AML-193 (cell line): ENCODE results near the gene EIPR1.
"Not testable (repeated sequence)": the region's sequence is repeated elsewhere in the genome, so short reads cannot be mapped to it uniquely, and the experiment has no call there.

Source experiments
- DNase-seq, 2 experiments: peaks; one replicate each; lab custom pipeline; 2025; lab: John Stamatoyannopoulos, UW

EIPR1 gene

DNA sequence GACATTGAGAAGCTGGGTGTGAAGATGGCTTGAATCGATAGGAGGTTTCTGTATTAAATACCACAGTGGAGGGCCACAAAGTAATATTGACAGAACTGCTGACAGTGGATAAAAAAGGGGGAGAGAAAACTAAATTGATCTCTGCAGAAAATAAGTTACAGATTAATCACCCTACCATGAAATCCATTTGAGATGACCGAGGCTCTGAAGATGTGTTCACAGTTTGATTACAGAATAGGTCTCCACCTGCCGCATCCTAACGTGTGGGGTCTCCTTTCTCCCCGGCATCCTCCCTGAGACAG, 165.6 kb downstream of the EIPR1 start:
- no peak for DNase-seq

DNA sequence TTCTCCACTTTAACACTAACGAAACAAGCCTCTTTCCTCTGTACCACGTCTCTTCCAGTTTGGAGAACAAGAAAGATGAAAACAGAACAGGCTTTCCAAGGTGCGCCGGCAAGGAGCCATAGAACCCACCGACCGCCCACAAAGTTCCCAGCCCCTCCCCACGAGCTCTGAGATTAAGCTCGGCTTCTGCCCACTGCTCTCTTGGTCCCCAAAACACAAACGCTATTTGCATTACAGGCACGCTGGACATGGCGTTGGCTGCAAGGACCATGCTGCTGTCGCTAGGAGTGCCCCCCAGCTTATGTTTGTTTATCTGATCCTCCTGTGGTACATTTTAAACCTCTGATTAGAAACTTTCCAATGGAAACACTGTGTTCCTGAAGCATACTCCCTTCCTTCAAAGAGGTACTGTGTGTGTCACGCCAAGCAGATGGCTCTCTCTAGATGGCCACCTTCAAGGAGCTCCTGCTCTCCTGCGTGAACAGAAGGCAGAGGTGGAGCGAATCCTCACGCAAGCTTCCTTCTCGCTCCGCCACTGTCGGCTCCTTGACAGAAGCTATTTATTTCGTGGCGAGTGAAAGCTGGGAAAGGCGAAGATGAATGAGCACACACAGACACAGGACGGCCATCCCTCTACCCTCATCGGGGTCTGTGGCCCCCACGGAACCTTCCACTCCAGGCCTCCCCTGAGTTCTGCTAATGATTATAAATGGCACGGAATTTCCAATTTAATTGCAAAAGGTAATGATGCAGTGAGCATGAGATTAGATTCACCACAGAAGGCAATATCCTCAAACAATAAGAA, 166.2 kb downstream of the EIPR1 start:
- DNase-seq, result no peak

DNA sequence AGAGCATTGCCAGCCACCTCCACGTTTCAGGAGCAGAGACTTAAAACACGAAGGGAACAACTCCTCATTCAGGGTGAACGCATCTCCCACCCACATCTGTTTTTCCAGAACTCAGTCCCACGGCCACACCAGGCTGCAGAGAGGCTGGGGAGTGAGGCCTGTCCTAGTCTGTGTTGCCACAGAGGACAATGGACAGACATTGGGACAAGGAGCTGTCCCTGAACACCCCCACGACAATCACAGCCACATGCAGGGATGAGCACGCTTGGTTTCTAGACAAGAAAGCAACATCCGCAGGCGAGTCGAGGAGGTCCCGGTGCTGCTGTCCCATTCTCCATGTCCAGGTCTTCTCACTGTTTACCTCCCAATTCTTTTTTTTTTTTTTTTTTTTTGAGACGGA, 167.4 kb downstream of the EIPR1 start:
- DNase-seq, result no peak

DNA sequence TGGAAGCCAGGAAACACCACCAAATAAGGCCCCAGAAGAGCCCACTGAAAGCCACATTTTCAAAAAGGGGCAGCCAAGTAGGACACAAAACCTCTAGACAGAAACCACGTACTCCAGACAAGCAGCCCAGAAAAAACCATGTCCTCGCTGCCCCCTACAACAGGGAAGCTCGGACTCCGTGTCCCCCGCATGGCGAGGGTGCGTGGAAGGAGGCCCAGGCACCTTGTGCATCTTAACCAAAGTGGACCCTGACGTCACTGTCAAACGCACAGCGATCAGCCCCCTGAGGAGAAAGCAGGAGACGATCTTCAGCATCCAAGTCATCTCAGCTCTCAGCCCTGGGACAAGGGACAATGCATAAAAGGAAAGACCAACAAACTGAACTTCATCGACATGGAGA, 168.4 kb downstream of the EIPR1 start:
- no peak for DNase-seq

DNA sequence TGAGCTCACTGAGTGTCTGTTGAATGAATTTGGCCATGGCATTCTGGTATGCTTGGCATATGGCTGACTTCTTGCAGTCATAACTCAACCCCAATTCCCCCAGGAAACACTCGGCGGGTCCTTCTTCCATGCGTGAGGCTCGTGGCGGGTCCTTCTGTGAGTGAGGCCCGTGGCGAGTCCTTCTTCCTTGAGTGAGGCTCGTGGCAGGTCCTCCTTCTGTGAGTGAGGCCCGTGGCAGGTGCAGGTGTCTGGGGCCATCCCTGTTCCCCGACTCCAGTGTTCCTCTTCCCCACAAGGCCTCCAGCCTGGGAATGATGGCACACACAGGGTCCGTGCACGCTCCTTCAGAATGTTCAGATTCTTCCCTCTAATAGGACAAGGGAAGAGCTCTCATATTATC, 169.0 kb downstream of the EIPR1 start:
- DNase-seq, result no peak

DNA sequence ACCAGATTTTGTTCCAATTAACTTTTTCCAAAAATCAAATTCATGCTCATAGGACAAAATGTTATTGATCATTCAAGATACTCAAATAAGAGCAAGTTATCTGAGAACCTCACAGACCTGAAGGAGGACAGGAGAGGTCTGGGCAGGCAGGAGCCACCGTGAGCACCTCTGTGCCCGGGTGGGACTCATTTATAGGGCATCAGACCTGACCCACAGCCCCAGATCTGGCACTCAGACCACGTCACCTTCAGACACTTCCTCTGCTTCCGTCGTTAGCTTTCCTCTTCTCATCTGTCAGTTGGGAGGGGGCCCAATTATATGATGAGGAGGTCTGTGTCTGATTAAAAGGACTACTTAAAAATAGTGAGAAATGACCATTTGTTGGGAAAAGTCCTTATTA, 169.4 kb downstream of the EIPR1 start:
- DNase-seq, result no peak

DNA sequence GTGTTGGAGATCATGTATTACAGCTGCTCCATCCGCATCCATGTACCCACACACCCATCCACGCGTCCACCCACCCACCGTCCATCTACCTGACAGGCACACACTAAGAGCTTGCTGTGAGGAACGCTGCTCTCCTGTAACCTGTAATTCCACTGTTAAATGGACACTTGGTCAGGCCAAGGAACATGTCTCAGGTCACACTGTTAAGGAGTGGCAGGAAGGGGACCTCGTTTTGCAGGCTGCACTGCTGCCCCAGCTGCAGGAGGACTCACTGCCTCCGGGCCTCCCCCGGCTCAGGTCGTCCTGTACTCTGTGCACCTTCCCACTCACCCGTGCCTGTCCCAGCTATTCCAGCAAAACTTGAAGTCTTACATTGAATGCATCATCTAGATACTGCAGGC, 170.5 kb downstream of the EIPR1 start:
- no peak for DNase-seq

DNA sequence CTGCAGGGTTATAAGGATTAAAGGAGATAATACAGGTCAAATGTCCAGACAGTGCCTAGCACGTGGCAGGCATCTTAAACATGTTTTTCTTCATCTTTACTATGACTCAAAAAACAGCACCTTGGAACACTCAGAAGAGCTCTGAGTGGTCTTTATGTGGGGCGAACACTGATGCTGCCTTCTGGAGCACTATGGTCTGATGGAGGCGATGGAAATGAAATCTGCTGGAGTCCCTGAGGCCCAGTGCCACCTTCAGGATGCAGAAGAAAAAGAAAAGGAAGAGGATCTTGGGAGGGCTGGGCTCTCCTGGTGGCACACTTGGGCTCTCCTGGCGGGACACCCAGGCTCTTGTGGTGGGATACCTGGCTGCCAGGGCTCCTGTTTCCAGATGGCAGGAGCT, 171.8 kb downstream of the EIPR1 start:
- DNase-seq, result no peak

DNA sequence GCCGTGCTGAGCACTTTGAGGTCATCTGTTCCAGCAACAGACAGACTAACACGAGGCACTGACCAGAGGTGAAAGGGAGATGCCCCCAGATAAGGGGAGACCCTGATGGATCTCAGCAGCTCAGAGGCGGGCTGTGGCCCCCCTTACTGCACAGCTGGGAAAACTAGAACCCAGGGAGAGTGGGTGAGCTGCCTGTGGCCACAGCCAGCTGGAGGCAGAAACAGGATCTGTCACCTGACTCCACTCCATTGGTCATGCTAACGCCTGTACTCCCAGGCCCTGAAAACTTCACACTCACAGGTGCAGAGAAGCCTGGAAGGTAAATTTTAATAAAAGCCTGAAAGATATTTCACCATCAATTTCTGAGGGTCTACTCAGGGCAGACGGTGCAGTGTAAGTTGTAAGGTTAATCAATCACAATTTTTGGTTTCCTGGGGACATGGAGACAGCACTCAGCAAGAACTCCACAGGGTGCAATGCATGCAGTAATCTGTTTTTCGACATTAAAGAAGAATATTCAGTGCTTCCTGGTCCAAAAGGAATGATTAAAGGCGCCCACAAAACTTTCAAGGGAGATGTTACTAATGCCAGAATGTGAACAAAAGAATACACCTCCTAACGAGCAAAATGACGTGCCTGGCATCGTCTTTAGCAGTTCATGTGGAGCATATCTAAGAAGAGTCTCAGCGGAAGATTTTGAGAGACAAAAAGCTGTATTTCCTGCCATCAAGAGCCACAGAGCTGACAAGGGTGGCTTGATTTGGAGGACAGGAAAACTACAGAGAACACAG, 173.4 kb downstream of the EIPR1 start:
- DNase-seq, result no peak

DNA sequence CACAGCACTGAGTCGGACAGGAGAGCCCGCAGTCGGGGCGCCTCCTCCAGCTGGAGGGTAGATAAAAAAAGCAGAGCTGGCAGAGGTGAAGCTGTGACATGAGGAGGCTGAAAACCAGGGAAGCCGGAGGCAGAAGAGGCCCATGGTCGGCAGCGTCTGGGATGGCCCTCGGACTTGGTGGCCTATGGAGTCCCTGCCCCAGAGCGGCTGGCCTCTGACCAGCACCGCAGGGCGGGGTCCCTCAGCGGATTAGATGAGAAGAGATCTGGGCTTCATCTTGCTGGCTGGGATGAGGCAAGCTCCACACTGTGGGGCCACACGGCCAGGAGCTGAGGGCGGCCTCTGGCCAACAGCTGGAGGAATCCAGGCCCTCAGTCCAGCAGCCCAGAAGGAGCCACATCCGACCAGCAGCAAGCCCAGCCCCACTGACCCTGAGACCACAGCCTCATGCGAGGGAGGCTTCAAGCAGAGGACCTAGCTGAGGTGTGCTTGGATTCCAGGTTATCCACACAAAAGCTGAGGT, 174.1 kb downstream of the EIPR1 start:
- no peak for DNase-seq

DNA sequence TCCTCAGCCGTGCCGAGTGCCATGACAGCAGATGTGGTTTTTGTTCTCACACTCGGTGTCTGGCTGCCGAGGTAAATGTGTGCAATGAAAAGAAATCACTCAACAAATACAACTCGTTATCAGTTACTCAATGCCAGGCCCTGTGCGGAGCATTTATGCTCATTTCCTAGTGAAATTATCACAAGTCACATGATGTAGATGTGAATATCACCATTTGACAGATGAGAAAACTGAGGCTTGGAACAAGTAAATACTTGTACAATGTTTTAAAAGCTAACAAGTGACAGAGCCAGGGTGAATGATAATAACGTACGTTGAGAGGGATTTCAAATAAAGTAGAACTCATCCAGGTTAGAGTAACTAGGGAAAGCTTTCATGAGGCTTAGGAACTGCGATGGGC, 174.7 kb downstream of the EIPR1 start:
- no peak for DNase-seq

DNA sequence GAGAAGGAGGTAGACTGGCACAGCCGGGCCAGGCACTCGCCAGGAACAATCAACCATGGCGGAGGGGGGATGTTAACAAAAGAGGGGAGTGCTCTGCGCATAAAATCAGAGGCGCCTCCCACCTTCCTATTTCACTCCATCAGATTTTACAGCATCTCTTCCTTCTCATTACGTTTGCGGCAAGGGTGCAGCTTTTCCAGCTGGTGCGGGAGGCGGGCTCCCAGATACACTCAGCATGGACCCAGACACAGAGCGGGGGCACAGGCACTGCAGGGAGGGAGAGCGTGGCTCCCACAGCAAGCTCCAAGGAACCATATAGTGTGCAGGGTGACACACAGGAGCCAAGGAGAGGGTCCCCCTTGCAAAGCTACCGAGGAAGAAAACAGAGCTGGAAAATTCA, 176.3 kb downstream of the EIPR1 start:
- no peak for DNase-seq

DNA sequence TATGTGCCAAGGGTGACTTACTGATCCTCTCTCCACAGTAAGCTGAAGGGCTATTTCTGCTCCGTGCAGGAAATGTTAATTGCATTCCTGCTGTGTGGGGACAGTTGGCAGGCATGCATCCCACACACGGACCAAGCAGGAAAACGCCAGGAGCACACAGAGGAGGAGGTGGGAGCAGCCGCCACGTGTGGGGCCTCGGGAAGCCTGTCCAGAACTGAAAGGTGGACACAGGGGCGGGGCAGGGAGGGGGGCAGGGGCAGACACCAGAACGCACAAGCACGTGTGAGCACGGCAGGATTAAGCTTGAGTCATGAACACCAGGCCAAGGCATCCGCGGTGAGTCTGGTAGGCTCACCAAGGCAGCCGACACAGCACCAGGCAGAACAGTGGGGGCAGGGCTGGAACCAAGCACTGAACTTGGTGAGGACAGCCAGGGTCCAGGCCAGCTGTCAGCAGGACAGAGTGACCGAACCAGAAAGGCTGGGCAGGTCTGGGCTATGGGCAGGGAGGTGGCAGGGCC, 177.1 kb downstream of the EIPR1 start:
- DNase-seq, result no peak

DNA sequence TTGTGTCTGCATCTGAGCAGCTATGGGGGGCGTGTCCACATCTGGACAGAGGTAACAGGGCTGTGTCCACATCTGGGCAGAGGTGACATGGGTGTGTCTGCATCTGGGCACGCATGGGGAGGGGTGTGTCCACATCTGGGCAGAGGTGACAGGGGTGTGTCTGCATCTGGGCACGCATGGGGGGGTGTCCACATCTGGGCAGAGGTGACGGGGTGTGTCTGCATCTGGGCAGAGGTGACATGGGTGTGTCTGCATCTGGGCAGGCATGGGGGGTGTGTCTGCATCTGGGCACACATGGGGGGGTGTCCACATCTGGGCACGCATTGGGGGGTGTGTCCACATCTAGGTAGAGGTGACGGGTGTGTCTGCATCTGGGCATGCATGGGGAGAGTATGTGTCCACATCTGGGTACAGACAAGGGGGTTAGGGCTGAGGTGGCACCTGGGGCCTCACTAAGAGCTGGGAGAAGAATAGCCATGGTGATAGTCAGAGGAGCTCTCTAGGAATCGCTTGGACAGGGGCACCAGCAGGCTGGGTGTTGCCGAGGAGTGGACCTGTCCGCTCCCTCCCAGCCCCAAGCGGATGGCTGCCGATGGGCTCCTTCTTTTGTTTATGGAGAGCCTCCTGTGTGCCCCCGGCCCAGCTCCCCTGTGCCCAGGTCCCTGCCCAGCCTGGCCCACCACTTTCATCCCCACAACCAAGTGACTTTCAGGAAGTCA, 177.8 kb downstream of the EIPR1 start:
- no peak for DNase-seq

DNA sequence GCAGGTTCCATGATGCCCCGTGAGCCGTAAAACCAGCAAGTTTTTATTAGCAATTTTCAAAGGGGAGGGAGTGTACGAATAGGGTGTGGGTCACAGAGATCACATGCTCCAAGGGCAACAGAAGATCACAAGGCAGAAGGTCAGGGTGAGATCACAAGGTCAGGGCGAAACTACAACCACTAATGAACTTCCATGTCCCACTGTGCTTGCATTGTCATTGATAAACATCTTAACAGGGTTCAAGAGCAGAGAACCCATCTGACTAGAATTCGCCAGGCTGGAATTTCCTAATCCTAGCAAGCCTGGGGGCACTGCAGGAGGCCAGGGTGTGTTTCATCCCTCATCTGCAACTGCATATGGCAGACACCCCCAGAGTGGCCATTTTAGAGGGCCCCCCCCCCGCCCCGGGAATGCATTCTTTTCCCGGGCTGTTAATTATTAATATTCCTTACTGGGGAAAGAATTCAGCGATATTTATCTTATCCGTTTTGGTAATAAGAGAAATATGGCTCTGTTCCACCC, 178.9 kb downstream of the EIPR1 start:
- not testable (repeated sequence) for DNase-seq

DNA sequence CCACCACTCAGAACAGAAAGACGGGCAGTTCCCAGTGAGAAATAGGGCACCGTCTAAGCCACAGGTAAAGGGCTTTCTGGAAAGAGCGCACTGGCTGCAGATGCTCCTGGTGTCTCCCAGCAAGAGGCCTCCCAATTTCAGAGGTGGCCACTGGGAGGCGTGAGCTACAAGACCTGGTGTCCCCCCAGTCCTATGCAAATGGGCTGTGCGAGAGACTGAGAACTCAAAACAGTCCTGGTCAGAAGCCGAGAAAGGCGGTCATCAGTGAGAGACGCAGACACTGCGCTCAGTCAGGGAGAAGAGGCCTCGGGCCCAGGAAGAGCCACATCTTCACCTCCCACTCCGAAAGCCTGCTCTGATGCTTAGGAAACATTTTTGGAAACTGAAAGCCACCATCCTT, 179.5 kb downstream of the EIPR1 start:
- DNase-seq, result no peak

DNA sequence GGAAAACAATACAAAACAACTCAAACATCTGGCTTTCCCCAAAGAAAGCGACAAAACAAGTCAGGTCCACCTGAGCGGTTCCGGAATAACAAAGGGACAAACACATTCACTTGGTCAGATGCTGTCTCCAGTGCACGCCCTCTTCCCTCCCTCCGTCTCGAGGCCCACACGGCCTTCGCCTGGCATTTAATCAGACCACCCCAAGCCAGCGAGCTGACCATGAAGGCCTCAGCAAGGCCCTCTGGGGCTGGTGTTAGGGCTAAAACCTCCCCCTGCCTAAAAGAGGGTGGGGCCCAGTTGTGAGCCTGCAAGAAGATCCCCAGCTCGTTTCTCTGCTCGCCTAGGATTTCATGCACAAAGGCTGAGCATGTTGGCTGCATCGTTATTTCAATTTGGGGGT, 180.3 kb downstream of the EIPR1 start:
- DNase-seq, result no peak

DNA sequence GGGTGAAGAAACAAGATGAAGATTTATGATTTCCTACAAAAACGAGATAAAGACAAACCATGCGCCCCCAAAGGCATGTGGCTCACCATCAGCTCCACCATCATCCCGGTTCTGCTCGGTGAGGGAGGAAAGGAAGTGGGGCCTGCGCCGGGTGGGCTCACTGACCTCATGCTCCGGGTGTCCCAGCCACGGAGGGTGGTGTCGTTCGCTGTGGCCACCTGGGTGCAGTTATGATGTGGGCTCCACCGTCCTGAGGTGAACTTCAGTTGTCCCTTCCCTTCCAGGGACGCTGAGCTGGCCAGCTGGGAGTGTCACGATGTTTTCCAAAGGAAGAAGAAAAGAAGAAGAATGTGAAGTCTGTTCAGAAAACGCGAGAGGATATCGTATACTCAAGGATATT, 180.9 kb downstream of the EIPR1 start:
- no peak for DNase-seq

DNA sequence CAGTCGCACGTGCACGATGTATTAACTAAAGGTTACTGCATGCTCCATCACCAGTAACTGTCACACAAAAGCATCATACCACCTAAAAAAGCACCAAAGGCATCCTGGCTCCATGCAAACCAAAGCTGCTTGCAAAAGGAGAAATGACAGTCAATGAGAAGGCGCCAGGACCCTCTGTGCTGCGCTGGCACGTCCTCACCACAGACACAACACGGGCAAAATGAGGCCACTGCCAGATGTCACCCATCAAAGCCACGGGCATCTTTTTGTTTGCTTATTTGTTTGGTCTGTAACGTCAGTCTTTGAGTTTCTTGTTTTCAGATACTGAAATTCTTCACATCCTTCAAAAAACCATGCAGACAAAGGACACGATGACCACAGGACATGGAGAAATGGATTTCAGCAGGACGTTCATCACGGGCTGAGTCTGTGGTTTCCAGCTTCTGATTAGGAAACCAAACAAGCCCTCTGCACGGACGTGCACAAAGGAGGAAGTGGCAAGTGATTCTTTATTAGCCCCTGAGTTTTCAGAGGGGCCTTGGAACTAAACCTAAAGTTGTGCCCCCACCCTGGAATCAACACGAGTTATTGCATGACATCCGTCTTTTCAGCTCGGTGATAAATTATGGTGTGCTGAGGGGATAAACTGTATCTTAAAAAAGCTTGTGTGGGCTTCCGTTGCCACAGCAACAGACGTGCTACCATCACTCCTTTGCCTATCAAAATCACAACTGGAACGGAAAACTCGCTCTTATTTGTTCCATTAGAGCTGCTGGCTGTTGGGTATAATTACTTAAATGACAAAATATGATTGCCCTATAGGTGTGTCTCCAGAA, 181.8 kb downstream of the EIPR1 start:
- DNase-seq, result peak; percentile 9 to 23

DNA sequence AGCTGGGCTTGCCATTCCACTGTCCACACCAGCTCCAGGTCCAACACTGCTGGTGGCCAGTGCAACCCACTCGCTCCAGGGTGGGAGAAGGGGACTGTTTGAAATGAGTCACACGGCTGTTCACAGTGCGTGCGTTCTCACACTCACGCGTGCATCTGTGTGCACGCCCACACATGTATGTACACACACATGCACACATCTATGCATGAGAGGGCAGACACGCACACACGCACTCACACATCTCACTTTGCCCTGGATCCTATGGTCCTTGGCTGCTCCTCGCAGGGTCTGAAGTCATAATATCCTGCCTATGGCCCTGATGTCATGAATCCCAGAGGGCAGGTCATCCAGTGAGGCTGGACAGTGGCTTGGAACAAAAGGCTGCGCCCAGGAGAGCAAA, 182.8 kb downstream of the EIPR1 start:
- no peak for DNase-seq
